Caki2 (cell line): ENCODE measurements around the gene PAK2. TPM values are rescaled to one million over a fixed set of nuclear protein-coding genes. Genes with fewer than 3 reads are reported as not detected.

Experiments
- DNase-seq: peaks from one replicate; pipeline ENCODE4 v3.0.0-alpha.2; 2015; ENCODE audit warnings: low read depth
- in situ Hi-C: cut with HindIII; loops from 2 replicates; pipeline ENCODE4 v1.10.0; 2016; ENCODE audit warnings: low sequenced_read_pairs, low pct_unique_long_range_greater_than_20kb, mixed read lengths
- total RNA-seq: library from RNA; depleted of rRNA; stranded (reverse); fragments of >200 nt; shearing (Covaris generic); gene quantifications from 2 replicates; pipeline ENCODE4 v1.2.3, GENCODE V29; 2014; ENCODE audit warnings: low replicate concordance

PAK2 gene
- total RNA-seq, 1 experiment from 2014 or later: 24.1 TPM

DNA sequence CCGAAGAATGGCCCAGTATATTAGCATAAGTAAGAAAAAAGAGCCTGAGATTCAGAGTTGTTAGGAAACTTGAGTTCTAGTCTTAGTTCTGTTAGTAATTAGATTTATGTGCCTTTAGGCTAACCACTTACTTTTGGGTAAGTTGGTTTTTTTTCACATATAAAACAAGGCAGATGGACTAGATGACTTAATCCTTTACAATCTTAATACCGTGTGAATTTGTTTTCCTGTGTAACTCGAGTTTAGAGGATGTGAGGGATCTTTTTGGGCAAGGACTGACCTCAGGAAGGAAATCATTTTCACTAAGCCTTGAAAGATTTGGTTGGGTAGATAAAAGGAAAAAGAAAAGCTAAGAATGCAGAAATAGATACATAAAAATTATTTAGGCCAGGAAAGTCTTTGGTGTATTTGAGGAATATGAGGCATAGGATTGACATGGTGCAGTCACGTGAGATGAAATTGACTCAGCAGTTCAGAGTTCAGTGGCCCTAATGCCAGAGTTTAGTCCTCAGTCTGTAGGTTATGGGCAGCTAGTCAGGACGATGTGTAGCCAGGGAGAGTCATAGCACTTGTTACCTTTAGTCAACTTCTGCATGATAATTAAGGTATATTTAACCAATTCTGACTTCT is 34.6 kb downstream of the PAK2 start:
- no peak for DNase-seq
- in situ Hi-C loops: no loop called here

- in situ Hi-C loops: no loop called here
- no peak for DNase-seq
Measured at GRCh38 chr3:196774848-196775422, 35.3 kb downstream of the PAK2 start.

GRCh38 chr3:196775938-196776337 is 36.3 kb downstream of the PAK2 start:
- in situ Hi-C loops: no loop called here
- no peak for DNase-seq

DNA sequence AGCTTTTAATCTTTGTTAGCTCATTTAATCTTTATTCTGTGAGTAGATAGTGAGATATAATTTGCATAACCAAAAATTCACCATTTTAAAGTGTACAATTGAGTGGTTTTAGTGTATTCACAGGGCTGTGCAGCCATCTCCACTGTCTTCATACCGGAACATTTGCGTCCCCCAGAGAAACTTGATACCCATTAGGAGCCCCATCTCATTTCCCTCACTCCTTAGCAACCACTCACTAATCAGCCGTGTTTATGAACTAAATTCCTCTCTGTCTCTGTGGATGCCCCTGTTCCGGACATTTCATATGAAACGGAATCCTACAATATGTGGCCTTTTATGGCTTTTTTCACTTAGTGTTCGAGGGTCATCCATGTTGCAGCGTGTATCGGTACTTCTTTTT is 38.2 kb downstream of the PAK2 start:
- in situ Hi-C loops: no loop called here
- DNase-seq: no peak

DNA sequence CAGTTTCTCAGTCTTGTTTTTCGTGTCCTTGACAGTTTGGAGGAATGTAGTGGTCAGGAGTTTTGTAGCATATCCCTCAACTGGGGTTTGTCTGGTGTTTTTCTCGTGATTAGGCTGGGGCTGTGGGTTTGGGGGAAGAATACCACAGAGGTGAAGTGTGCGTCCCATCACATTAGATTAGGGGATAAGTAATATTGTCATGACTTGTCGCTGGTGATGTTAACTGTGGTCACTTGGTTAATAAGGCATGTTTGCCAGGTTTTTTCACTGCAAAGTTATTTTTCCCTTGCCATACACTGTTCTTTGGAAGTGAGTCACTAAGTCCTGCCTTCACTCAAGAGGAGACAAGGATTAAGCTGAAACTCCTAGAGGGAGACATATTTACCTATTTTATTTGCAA is 39.1 kb downstream of the PAK2 start:
- no peak for DNase-seq
- in situ Hi-C loops: no loop called here

GRCh38 chr3:196782511-196782910 is 42.9 kb downstream of the PAK2 start:
- no peak for DNase-seq
- in situ Hi-C loops: no loop called here

DNA sequence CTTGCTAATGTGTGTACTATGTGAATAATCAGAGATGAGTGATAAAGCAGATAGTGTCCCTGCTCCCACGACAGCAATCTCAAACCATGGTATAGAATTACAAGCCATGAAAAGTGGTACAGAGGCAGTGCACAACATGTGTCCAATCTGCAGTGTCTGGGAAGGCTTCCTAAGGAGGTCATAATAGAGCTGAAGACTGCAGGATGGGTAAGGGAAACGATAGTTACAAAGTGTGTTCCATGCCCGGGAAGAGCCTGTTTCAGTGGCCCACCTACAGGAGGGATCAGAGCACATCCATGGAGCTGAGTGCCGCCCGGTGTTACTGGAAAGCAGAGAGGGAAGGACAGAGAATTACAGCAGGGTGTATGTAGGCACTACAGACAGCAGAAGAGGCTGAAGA is 48.9 kb downstream of the PAK2 start:
- in situ Hi-C loops: no loop called here
- DNase-seq: no peak

DNA sequence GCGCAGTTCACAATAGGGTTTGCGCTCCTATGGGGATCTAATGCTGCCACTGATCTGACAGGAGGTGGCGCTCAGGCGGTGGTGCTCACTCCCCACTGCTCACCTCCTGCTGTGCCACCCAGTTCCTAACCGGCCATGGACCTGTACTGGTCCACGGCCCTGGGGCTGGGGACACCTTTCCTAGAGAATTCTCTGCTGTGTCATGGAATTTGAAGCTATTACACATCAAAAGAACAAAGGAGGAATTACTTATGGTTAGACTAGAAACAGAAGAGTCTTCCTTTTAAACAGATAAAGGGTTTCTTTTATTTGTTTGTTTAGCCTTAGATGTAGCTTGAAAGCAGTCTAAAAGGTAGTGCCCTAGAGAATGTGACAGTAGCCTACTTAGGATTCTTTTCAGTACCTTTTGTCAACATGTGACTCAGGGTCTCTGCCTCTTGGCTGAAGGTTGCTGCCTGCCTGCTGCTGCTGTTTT is 50.3 kb downstream of the PAK2 start:
- peak; percentile 68 for DNase-seq

DNA sequence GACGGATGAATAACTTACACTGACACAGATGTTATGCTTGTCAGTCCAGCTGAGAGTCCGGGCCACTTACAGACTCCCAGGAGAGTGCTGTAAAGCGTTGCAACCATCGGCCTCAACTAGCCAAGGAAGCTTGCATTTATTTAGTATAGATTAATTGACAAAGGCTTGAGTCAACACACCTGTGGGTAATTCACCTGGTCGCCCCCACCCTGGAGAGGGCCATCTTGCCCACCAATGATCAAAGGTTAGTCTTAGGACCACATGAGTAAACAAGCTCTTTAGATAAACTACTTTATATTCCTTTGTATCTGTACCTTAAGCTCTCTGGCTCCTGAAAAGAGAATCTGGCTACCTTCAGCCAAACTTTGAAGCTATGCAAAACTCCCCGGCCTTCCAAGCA is 51.0 kb downstream of the PAK2 start:
- in situ Hi-C loops: no loop called here
- DNase-seq: no peak

More for the DNA sequence above, 50.3 kb downstream of the PAK2 start:
- in situ Hi-C loops: no loop called here

GRCh38 chr3:196792771-196793170 is 53.1 kb downstream of the PAK2 start:
- no peak for DNase-seq
- in situ Hi-C loops: no loop called here

DNA sequence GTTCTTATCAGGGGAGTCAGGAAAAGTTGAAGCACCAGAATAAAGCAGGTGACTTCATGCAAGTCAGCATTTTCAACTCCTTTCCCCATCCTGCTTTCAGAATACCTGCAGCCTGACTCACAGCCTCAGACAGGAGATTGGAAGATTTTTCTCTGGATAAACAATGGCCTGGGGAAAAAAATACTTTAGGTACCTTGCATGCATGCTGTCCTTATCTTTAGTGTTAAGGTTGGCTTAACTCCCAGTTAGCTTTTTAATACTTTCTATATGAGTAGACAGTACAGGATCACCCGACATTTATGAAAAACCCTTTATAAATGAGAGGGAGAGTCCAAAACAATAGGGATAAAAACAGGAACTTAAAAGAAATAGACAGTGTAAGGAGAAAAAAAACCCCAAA is 53.6 kb downstream of the PAK2 start:
- peak; percentile 96 for DNase-seq
- in situ Hi-C loops: no loop called here

DNA sequence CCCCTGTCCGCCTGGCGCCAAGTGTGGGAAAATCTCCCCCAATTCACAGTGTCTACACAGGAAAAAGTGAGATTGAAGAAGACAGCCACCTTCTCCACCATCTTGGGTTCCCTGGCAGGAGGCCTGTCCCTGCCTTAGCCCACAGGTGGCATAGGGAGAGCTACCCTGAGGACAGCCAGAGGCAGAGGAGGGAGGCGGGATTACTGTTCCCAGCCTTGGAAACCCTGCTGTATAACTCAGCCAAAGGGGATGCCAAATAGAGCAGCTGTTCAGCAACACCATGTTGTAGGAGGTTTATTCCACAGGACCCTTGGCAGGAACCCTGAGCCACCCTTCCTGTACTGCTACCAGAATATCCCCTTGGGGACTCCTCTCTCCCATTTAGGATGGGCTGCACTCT is 54.8 kb downstream of the PAK2 start:
- DNase-seq: no peak
- in situ Hi-C loops: no loop called here

GRCh38 chr3:196796317-196796716 is 56.7 kb downstream of the PAK2 start:
- in situ Hi-C loops: no loop called here
- DNase-seq: no peak

GRCh38 chr3:196800742-196801434 is 61.2 kb downstream of the PAK2 start:
- in situ Hi-C loops: no loop called here
- no peak for DNase-seq

GRCh38 chr3:196803891-196804468 is 64.3 kb downstream of the PAK2 start:
- DNase-seq: no peak
- in situ Hi-C loops: no loop called here

DNA sequence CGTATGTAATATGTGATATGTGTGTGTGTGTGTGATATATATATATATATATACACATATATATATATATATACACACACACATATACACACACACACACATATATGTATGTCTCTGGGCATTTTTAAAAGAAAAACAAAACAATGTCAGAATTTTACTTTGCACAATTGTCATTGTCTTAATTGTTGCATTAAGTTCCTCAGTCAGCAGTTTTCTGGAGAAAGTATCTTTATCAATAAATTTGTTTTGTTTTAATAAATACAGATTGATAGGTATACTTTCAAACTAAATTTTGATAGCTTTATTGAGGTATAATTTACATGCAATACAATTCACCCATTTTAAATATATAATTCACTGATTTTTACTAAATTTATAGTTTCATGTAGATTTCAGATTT is 65.1 kb downstream of the PAK2 start:
- no peak for DNase-seq
- in situ Hi-C loops: no loop called here

- DNase-seq: no peak
- in situ Hi-C loops: no loop called here
Measured at GRCh38 chr3:196810963-196811581, 71.4 kb downstream of the PAK2 start.

DNA sequence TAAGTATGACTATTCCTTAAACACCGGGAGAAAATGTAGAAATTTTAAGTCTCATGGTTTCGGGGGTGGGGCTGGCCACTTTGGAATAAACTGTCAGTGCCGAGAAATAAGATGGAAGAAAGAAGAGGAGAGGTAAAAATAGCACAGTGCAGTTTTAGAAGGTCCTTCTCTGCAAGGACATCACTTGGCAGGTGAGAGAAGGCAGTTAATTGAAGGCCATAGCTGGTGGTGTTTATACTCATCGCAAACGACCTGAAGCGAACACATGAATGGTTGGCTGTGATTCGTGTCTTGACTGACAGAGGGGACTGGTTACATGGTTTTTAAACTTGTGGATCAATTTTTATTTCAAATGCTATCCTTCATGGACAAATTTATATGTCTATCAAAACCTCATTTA is 73.2 kb downstream of the PAK2 start:
- in situ Hi-C loops: no loop called here
- DNase-seq: no peak

DNA sequence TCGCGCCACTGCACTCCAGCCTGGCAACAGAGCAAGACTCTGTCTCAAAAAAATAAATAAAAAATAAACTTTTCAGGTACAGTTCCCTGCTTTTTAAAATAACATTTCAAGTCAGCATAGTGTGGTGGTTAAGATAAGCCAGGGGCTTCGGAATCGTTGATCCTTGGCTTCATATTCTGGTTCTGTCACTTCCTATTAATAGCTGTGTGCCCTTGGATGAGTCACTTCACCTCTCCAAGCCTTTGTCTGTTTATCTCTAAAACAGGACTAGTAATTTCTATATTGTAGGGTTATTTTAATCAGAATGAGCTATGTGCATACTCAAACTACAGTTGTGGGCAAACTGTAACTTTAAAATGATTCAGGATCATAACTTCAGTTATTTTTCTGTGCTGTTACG is 74.2 kb downstream of the PAK2 start:
- in situ Hi-C loops: no loop called here
- peak; percentile 27 for DNase-seq
